GM13976 (cell line): ENCODE results near the gene GPC5.

Experiments used
- DNase-seq: peaks from one replicate; pipeline ENCODE4 v3.0.0; 2012; ENCODE audit warnings: low spot score
- in situ Hi-C: fragments of 300-500 bp; cut with MboI; formaldehyde crosslinking; loops from one replicate; pipeline ENCODE4 v1.12.0; 2022; ENCODE audit warnings: low sequenced_read_pairs, mixed read lengths, inconsistent platforms; ENCODE audit not compliant: unreplicated experiment
- TF ChIP-seq, protein P1 (sequence below): IDR thresholded peaks from 2 replicates; pipeline ENCODE4 v1.5.1; 2012; ENCODE audit warnings: borderline replicate concordance, mild to moderate bottlenecking; ENCODE audit not compliant: insufficient read depth; ENCODE audit errors: extremely low read depth, missing control alignments, control extremely low read depth

GPC5 gene

DNA sequence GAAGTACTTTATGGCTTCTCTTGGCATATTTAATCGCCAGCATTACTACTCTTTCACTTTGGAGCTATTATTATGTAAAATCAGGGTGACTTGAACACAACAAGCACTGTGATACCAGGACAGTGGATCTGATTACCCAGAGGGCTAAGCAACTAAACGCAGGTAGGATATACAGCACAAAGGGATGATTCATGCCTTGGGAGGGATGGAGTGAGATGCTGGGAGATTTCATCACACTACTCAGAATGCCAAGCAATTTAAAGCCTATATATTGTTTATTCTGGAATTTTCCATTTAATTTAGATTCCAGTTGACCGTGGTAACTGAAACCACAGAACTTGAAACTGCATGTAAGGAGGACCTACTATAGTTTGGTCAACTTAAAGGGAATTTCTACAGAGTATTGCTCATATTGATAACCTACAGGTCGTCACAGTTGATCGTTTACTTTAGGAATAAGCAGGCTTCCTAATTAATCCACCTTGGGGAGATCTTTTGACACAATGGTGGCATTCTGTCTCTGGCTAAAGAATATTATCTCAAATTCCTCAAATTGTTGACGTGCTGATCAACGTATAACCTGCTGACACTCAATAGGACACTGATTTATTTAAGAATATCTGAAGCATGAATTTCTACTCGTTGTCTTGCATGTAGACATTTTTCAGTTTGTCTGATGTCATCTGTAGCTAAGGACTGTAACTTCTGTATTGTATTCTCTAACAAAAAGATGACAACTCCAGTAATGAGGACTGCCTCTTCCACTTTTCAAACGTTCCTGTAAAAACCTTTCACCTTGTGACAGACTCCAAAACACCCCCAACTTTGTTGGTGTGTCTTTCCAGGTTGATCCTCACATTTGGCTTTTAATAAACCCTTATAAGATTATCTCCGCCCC is 254.2 kb downstream of the GPC5 start:
- in situ Hi-C loops, result no loop called here
- TF ChIP-seq, protein P1, sequence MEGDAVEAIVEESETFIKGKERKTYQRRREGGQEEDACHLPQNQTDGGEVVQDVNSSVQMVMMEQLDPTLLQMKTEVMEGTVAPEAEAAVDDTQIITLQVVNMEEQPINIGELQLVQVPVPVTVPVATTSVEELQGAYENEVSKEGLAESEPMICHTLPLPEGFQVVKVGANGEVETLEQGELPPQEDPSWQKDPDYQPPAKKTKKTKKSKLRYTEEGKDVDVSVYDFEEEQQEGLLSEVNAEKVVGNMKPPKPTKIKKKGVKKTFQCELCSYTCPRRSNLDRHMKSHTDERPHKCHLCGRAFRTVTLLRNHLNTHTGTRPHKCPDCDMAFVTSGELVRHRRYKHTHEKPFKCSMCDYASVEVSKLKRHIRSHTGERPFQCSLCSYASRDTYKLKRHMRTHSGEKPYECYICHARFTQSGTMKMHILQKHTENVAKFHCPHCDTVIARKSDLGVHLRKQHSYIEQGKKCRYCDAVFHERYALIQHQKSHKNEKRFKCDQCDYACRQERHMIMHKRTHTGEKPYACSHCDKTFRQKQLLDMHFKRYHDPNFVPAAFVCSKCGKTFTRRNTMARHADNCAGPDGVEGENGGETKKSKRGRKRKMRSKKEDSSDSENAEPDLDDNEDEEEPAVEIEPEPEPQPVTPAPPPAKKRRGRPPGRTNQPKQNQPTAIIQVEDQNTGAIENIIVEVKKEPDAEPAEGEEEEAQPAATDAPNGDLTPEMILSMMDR, result no peak
- DNase-seq, result no peak

DNA sequence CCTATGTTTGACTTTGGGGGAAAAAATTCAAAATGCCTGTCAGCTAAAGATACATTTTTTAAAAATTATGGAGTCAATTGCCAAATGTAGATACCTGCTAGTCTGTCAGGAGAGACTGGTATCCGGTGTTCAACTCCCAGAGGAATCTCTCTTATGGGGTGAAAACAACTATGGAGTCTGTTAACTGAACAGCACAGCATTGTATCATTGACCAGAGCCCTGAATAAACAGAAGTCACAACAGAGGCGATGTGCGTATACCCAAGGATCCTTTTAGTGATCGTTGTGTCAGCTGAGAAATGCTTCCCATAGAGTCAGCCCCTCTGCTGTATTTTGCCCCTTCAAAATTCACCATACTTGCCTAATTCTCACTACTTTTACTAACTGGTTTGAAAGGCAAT is 257.3 kb downstream of the GPC5 start:
- in situ Hi-C loops, result no loop called here
- TF ChIP-seq, protein P1, result no peak
- DNase-seq, result no peak

DNA sequence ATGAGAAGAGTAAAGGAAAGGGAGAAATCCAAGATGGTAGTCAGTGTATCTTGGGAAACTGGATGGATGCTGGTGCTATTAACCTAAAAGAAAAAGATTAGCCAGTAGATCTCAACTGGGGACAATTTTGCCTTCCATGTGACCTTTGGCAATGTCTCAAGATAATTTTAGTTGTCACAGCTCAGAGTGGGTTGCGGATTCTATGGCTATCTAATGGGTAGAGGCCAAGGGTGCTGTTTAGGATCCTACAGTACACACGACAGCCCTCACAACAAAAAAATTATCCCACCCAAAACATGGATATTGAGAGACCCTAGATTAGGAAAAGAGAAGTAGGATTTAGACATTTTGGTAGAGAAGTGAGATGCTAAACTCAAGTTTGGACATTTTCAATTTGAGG is 258.9 kb downstream of the GPC5 start:
- TF ChIP-seq, protein P1, result no peak
- DNase-seq, result no peak
- in situ Hi-C loops, result no loop called here

DNA sequence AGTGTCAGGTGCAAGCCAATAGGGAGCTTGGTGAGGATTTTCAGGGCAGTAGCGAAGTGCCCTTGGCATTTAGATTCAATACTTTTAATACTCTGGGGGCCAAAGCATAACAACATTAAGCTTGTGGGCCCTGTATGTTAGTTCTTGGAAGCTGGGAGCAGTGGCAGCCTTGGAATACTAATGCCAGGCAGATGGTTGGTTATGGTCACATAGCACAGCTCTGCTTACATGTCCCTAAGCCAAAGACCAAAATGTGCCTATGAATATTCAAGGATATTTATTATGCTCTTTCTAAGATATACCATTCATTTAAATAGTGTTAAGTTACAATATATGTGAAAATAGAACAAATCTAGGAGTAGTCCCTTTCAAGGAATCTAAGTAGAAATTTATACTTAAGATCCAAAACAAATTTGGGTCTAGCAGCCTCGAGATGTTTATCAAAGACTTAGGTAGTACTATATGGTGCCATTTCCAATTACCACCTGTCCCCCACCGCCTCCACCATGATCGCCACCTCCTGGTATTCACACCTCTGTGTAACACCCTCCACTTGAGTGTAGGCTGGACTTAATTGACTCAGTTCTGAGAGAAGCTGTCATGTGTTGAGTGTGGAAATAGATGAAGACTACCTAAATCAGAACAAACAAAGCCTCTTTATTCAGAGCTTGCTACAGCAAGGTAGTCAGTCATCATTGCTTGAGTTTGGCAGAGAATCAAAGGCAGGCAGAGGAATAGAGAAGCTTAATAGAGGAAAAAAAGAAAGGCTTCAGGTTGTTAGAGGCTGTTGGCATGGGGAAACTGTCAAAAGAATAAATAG is 261.0 kb downstream of the GPC5 start:
- in situ Hi-C loops, result no loop called here
- no peak for DNase-seq
- TF ChIP-seq, protein P1, result no peak

DNA sequence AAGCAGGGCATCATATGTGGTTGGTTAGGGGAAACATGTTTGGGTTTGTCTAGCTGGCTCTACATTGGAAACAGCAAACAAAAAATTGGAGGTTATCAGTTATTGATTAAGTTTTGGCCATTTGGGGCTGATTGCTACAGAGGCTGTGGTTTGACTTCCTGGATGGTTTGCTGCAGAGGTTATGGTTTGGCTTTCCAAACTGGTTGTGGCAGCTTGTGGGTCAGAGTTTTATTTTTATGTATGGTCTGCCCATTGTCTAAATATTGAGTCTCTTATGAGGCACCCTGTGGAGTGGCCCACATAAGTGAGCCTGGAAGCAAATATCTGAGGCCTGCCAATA is 261.6 kb downstream of the GPC5 start:
- in situ Hi-C loops, result no loop called here
- TF ChIP-seq, protein P1, result no peak
- no peak for DNase-seq

DNA sequence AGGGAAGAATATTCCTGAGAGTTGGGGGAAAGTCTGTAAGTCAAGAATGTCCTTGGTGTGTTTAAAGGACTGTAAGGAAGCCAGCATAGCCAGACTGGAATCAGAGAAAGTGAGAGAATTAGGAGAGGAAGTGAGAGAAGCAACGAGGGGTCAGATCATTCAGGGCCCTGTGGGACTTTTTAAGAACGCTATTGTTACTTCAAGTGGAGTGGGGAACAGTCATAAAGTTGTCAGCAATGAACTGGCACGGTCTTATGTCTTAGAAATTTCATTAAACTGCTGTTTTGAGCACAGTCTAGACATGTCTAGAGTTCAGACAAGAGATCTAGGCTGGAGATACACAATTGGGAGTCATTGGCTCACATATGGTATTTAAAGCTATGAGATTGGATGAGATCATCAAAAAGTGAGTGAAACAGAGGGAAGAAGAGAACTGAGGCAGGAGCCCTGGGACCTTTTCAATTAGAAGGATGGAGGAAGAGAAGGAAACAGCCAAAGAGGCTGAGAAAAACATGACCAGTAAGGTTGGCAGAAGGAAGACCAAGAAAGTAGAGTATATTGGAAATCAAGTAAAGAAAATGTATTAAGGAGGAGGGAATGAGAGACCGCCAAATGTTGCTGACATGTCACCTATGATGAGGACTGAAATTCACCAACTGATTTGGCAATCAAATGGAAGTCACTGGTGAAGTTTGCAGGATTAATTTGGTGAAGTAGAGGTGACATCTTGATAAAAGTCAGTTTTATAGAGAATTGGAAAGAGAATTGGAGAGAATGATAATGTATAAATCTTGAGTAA is 263.5 kb downstream of the GPC5 start:
- TF ChIP-seq, protein P1, result no peak
- DNase-seq, result no peak
- in situ Hi-C loops, result no loop called here
